D721Med (cell line): ENCODE results near the gene MELTF.

Experiments used
- DNase-seq: peaks from one replicate; pipeline ENCODE4 v3.0.0; 2011; ENCODE audit warnings: low spot score; ENCODE audit not compliant: insufficient read length
- FAIRE-seq: peaks from 2 replicates; lab custom pipeline; 2011; peaks lifted over from hg19 to GRCh38; lab: Jason Lieb, UNC
- TF ChIP-seq, protein P1 (sequence below): IDR thresholded peaks from 2 replicates; pipeline ENCODE4 v1.5.1; 2012; ENCODE audit warnings: mild to moderate bottlenecking, control low read depth; ENCODE audit not compliant: insufficient read depth; ENCODE audit errors: missing control alignments

The MELTF gene

DNA sequence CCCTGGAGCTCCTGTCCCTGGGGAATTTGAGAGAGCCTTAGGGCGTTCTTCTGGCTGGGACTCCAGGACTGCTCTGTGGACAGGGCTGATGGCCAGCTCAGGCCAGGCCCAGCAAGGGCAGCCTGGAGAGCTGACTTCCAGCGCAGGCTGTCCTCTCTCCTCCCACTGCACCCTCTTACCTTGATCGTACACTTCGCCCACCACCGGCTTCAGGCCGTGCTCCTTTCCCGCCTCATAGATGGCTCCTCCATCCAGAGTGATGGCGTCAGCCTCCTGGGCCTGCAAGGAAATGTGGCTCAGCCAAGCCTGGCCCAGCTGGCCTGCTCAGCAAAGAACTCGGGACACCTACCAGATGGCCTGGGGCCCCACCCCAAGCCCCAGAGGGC lies 3.1 kb downstream of the MELTF start:
- DNase-seq (peak; percentile 7), FAIRE-seq (no peak)
- TF ChIP-seq, protein P1, sequence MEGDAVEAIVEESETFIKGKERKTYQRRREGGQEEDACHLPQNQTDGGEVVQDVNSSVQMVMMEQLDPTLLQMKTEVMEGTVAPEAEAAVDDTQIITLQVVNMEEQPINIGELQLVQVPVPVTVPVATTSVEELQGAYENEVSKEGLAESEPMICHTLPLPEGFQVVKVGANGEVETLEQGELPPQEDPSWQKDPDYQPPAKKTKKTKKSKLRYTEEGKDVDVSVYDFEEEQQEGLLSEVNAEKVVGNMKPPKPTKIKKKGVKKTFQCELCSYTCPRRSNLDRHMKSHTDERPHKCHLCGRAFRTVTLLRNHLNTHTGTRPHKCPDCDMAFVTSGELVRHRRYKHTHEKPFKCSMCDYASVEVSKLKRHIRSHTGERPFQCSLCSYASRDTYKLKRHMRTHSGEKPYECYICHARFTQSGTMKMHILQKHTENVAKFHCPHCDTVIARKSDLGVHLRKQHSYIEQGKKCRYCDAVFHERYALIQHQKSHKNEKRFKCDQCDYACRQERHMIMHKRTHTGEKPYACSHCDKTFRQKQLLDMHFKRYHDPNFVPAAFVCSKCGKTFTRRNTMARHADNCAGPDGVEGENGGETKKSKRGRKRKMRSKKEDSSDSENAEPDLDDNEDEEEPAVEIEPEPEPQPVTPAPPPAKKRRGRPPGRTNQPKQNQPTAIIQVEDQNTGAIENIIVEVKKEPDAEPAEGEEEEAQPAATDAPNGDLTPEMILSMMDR: no peak

DNA sequence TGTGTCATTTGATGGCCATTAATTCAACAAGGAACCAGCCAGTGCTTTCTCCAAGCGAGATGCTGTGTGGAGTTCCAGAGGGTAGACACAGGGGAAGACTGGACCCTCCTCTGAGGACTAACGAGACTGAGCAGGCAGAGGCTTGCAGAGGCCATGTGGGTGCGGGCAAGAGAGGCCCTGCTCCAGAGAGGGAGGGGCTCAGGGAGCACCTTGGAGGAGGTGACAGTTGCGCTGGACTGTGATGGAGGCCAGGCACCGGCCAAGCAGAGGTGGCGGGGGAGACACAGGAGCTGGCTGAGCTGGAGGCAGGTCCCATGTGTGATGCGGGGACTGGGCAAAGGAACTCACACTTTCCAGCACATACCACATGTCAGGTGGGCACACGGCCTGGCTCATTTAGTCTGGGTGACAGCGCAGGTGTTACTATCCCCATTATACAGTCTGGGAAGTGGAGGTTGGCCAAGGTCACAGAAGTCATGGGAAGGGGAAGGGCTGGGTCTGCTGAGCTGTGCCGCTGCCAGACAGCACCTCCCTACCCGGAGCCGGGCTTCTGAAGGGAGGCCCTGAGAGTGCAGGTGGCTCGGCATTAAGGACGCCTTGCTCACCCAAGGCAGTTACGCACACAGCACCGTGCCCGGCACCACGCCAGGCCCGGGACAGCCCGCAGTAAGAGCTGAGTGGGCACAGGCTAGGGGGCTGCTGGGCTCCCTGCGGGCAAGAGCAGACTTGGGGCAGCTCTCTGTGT lies 3.7 kb downstream of the MELTF start:
- peak; percentile 11 for DNase-seq
- TF ChIP-seq, protein P1: no peak
- no peak for FAIRE-seq

DNA sequence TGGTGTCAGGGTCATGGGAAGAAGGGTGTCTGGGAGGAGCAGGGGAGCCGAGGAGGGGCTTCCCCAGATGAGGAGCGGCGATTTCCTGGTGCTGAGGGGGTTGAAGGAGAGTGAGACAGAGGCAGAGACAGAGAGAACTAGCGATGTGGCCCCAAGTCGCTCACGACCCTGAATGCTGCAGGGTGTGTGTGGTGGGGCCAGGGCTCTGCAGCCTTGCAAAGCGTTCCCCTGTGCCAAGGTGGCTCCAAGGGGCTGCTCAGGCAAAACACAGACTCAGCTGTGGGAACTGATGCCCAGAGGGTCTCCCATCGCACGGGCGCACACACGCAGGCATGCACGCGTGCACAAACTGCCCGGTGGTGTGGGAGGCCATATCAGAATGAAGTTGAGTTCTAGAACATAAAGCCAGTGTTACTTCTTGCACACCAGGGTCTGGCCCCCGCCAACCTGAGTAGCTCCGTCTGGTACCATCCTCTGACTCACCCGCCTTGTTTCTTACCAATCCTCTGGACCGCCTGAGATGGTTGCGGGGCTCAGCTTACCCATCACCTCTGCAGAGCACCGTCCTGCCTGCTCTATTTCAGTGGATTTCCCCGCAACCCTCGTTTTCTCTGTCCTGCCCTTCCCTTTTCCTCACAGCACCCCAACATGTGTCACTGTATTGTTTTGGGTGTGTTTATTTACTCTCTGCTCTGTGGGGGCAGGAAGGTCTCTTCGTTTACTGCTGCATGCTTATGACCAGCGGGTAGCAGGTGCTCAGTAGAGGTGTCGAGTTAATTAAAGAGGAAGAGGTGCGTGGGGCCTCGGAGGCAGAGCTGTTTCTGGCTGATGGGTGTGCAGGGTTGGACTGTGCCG lies 4.5 kb downstream of the MELTF start:
- FAIRE-seq (no peak), DNase-seq (peak; percentile 5)
- TF ChIP-seq, protein P1: no peak

DNA sequence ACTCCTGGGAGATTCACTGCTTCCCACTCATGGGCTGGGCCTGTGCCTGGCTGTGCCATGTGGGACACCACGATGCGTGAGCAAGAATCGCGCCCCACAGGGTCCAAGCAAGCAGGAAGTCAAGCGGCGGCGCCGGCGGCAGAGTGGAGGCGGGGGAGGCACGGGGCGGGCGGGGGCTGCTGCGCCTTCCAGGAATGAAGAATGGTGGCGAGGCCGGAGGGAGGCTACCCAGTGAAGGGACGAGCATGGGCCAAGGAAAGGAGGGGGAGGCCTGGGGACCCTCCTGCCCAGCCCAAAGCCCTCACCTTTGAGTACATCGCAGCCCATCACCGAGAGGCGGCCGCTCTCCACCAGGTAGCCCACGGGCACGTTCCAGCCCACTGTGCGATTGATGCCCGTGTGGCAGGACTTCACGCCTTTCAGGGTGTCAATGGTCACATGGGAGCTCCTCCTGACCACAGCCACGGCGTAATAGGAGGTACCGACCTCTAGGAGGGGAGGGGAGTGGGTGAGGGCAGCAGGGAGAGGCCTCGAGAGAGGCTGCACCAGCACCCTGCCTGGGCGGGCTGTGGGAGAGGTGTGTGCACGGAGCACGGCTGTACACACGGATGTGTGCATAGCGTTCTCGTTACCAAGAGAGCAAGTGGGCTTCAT lies 5.5 kb downstream of the MELTF start:
- DNase-seq: no peak
- no peak for FAIRE-seq
- TF ChIP-seq, protein P1: no peak

DNA sequence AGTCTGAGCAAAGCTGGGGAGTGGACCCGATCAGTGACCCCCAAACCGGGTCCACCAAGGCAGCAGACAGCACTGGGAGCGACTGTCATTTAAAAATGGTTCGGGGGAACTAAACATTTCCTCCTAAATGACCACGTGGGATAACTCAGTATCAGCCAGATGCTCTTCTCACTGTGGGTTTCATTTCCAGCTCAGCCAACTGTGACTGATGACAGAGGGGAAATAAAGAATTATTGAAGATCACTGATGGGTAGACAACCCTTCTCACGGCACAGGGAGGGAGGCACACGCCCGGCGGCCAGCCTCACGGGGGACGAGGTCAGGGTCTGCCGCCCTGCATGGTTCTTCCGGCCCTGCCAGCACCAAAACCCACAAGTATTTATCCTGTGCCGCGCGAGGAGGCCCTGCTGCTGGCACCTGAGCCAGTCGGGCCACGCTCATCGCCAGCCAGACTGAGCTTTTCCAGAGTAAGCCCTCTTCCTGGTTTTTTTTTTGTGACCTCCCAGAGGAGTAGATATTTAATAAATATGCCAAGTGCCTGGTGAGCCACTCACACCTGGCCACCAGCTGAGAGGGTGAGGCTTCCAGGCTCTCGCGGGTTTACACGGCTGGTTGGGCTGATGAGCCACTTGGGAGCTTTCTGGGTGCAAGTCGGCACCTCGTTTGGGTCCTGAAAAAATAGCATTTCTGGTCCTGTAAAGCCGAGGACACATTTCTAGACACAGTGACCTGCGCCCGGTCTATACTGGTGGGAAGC lies 6.2 kb downstream of the MELTF start:
- TF ChIP-seq, protein P1: no peak
- peak; percentile 19 for DNase-seq
- no peak for FAIRE-seq

DNA sequence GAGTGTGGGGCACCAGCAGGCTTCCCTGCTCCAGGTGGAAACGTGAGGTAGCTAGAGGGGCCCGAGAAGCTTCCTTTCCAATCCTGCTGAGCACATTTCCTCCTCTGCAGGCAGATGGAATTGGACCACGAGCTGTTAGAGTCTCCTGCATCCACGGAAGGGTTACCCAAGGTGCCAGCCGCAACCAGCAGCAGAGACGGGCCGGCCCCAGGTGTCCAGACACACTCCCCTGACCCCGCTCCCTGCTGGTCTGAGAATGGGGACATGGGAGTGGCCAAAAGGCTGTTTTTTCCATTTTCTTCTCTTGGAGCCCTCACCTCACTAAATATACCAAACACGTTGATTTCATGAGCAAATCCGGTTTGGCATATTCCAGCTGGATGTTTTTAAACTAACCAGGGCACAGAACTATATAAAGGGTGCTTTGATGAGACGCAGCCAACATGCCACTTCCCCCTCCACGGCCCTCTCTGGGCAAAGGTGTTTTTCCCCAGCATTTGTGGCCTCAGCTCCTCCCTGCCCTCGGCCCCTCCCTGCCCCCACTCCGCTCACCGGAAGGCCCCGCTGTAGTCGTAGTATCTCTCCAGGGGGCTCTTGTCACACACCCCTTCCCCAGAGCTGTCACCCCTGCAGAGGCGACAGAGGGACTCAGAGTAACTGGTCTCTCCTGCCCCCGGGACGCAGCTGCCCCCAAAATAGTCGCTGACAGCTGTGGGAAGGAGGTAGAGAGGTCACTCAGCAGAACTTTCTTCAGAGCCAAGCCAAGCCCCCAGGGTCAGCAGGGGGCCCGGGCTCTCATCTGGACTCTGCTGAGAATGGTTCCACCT lies 7.0 kb downstream of the MELTF start:
- TF ChIP-seq, protein P1: no peak
- DNase-seq (peak; percentile 14), FAIRE-seq (no peak)
